Left lung (tissue), 10 donors: ENCODE results near the gene EIF2B1. TPM values are rescaled to one million over a fixed set of nuclear protein-coding genes. Genes with fewer than 3 reads are reported as not detected.
"Not testable (repeated sequence)": the region's sequence is repeated elsewhere in the genome, so short reads cannot be mapped to it uniquely, and the experiment has no call there.

Source experiments
- ATAC-seq: fragments of 200-7000 bp; cut with Tn5 transposase; one replicate; pipeline ENCODE4 v1.9.1; 2020; ENCODE audit warnings: moderate library complexity
- DNase-seq, 4 donors: peaks; one replicate each; pipeline ENCODE4 v3.0.0-alpha.2; 2013 to 2020
- H3K27ac ChIP-seq, 2 donors: fragments of 200-600 bp; sonication (generic) in 1 of 2; one replicate each; pipeline versions ENCODE4 v1.5.0 to v1.8.0; 2020 to 2021
- H3K27me3 ChIP-seq, 2 donors: fragments of 200-600 bp; sonication (generic) in 1 of 2; one replicate each; pipeline versions ENCODE4 v1.5.0 to v1.8.0; 2020 to 2021
- H3K36me3 ChIP-seq, 2 donors: fragments of 200-600 bp; sonication (generic) in 1 of 2; one replicate each; pipeline versions ENCODE4 v1.5.0 to v1.8.0; 2020 to 2021
- H3K4me1 ChIP-seq, 2 donors: fragments of 200-600 bp; one replicate each; pipeline ENCODE4 v1.8.0; 2021
- H3K4me3 ChIP-seq, 2 donors: fragments of 200-600 bp; sonication (generic) in 1 of 2; one replicate each; pipeline versions ENCODE4 v1.5.0 to v1.8.0; 2020 to 2021; ENCODE audit warnings: mild to moderate bottlenecking in 1 of 2
- H3K9me3 ChIP-seq, 2 donors: fragments of 200-600 bp; sonication (generic) in 1 of 2; one replicate each; pipeline versions ENCODE4 v1.5.0 to v1.8.0; 2020 to 2021
- intact Hi-C, 2 donors: fragments of 100-400 bp; cut with DNase I; formaldehyde crosslinking; loops; one replicate each; pipeline versions ENCODE4 v1.11.2 to v1.14.2; 2022
- polyA plus RNA-seq, 6 donors: library from polyadenylated mRNA; unstranded; fragments of 120-200 nt; gene quantifications; one replicate each; pipeline ENCODE4 v1.2.1, GENCODE V29; 2013; ENCODE audit not compliant: insufficient read length in 6 of 6
- total RNA-seq, 2 donors: library from RNA; stranded (reverse); fragmentation: NEBNext Ultra II Directional; extraction: Animal tissue kit (Norgen Biotek cat#: 25700); gene quantifications; one replicate each; pipeline ENCODE4 v1.2.1, GENCODE V29; 2021
- TF ChIP-seq, protein P1 (sequence below), 2 donors: fragments of 200-600 bp; sonication (generic) in 1 of 2; IDR thresholded peaks; one replicate each; pipeline versions ENCODE4 v1.5.0 to v1.8.0; 2021; ENCODE audit warnings: antibody characterized with exemption in 2 of 2
- donor health status: DM: no; HTN: yes; CAD: no.
- donor health status: DM: no; HTN: no; CAD: no.

Gene EIF2B1
- total and polyA plus RNA-seq, 8 donors: 40.7 to 73.4 (median 66.8) TPM

DNA sequence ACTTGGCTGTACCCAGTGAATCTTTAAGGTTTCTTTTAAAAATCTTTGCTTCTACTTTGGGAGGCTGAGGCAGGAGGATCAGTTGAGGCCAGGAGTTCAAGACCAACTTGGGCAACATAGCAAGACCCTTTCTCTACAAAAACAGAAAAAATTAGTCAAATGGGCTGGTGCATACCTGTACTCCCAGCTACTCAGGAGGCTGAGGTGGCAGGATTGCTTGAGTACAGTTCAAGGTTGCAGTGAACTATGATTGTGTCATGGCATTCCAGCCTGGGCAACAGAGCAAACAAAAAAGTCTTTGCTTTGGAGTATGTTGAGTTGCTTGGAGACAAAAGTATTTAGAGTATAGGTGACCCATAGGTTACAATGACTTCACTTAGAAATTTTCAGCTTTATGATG, 37.8 kb downstream of the EIF2B1 start:
- Histone ChIP-seq H3K4me3 (no peak overlapping the region), H3K9me3 (no peaks in the 10 kb centered on the region), H3K36me3 (peaks cover 0 to 83% of the 10 kb centered on the region in 2 donors), H3K27ac (no peak overlapping the region), H3K27me3 (no peaks in the 10 kb centered on the region), H3K4me1 (peaks cover 0 to 20% of the 10 kb centered on the region in 2 donors)
- intact Hi-C loops: no loop called here
- peak; percentile 48 for ATAC-seq
- TF ChIP-seq, protein P1, sequence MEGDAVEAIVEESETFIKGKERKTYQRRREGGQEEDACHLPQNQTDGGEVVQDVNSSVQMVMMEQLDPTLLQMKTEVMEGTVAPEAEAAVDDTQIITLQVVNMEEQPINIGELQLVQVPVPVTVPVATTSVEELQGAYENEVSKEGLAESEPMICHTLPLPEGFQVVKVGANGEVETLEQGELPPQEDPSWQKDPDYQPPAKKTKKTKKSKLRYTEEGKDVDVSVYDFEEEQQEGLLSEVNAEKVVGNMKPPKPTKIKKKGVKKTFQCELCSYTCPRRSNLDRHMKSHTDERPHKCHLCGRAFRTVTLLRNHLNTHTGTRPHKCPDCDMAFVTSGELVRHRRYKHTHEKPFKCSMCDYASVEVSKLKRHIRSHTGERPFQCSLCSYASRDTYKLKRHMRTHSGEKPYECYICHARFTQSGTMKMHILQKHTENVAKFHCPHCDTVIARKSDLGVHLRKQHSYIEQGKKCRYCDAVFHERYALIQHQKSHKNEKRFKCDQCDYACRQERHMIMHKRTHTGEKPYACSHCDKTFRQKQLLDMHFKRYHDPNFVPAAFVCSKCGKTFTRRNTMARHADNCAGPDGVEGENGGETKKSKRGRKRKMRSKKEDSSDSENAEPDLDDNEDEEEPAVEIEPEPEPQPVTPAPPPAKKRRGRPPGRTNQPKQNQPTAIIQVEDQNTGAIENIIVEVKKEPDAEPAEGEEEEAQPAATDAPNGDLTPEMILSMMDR (IDR thresholded peaks at IDR 0.05): no peak
- no peak for DNase-seq

DNA sequence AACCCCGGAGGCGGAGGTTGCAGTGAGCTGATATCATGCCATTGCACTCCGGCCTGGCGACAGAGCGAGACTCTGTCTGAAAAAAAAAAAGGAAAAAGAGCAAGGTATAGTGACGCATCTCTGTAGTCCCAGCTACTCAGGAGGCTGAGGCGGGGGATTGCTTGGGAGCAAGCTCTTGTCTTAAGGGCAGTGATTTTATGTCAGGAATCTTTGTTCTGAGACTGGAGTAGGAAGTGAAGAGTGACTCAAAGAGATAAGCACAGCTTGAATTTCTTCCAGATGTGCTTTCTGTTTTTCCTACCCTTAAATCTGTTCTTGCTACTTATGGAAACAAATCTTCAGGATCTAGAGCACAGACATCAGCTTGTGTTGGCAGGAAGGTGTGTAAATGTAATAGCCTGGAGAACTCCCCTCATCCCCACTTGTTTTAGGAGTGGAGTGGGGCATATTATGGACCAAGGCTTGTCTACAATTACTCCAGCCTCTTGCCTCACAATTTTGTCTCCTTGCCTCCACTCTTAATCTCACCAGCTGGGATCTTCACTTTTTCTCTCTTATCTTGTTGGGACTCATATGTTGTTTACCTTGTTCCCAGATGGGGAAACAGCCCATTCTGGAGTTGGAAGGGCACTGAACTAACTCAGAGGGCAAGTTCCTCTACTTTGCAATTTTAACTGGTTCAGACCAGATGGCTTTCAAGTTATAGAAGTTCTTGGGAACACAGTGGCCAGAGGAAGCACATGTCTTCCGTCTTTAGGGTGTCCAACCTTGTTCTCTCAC, 41.6 kb downstream of the EIF2B1 start:
- TF ChIP-seq, protein P1 (IDR thresholded peaks at IDR 0.05): no peak
- Histone ChIP-seq H3K27me3 (no peaks in the 10 kb centered on the region), H3K4me3 (no peak overlapping the region), H3K36me3 (peaks cover 0 to 100% of the 10 kb centered on the region in 2 donors), H3K27ac (peak overlapping the region in 1 of 2 donors; percentile 0), H3K9me3 (no peaks in the 10 kb centered on the region), H3K4me1 (peaks cover 4 to 48% of the 10 kb centered on the region in 2 donors)
- DNase-seq (no peak), ATAC-seq (no peak)
- intact Hi-C loops: no loop called here

GRCh38 chr12:123580772-123581171, 52.7 kb downstream of the EIF2B1 start:
- H3K4me1 ChIP-seq: peaks cover 12 to 31% of the 10 kb centered on the region in 2 donors
- ATAC-seq (no peak), DNase-seq (no peak)
- no peak overlapping the region for H3K4me3 ChIP-seq
- intact Hi-C loops: loop anchor here in 1 of 2 donors (5.0 kb wide), 1 partner anchor 193 kb away; no protein-coding TSS in a partner anchor
- H3K9me3 ChIP-seq: no peaks in the 10 kb centered on the region
- H3K27ac ChIP-seq: no peak overlapping the region
- H3K27me3 ChIP-seq: no peaks in the 10 kb centered on the region
- H3K36me3 ChIP-seq: no peaks in the 10 kb centered on the region
- TF ChIP-seq, protein P1 (IDR thresholded peaks at IDR 0.05): no peak

- H3K27me3 ChIP-seq, H3K36me3 ChIP-seq, H3K9me3 ChIP-seq, DNase-seq, intact Hi-C loops, H3K27ac ChIP-seq, ATAC-seq, H3K4me3 ChIP-seq: not testable (repeated sequence)
- peaks cover 5 to 22% of the 10 kb centered on the region in 2 donors for H3K4me1 ChIP-seq
Measured at GRCh38 chr12:123578829-123579228, 54.7 kb downstream of the EIF2B1 start.

- no peak for ATAC-seq
- Histone ChIP-seq H3K27ac (no peak overlapping the region), H3K36me3 (no peaks in the 10 kb centered on the region), H3K27me3 (no peaks in the 10 kb centered on the region), H3K4me1 (peaks cover 5 to 20% of the 10 kb centered on the region in 2 donors), H3K9me3 (no peaks in the 10 kb centered on the region), H3K4me3 (no peak overlapping the region)
- intact Hi-C loops: no loop called here
- no peak for DNase-seq
- TF ChIP-seq, protein P1 (IDR thresholded peaks at IDR 0.05): no peak
Measured at GRCh38 chr12:123578243-123578642, 55.2 kb downstream of the EIF2B1 start.
